Stimulated activated naive CD8-positive, alpha-beta T cell treated with anti-CD3 and anti-CD28 coated beads, Interleukin-15, amount 100 ng/mL, for 72 hours (primary cell): ENCODE data around the gene PBX3.
A peak's percentile ranks its signal among the peaks of the same experiment; 100 is the strongest.
"Not testable (repeated sequence)": the region's sequence is repeated elsewhere in the genome, so short reads cannot be mapped to it uniquely, and the experiment has no call there.

Source experiments
- ATAC-seq: fragments of 150-1000 bp; cut with Tn5 transposase; 2 replicates; pipeline ENCODE4 v1.10.0; 2021; ENCODE audit warnings: mild to moderate bottlenecking, moderate library complexity
- DNase-seq, 2 donors: peaks; one replicate each; pipeline ENCODE4 v3.0.0; 2021 to 2022
- H3K27ac Mint-ChIP-seq, 2 donors: one replicate each; pipeline ENCODE4 v1.8.0; 2022; ENCODE audit warnings: mild to moderate bottlenecking in 2 of 2, mixed read lengths in 2 of 2, moderate library complexity in 2 of 2
- H3K27me3 Mint-ChIP-seq: one replicate; pipeline ENCODE4 v1.8.0; 2022; ENCODE audit warnings: mixed read lengths
- H3K4me1 Mint-ChIP-seq: one replicate; pipeline ENCODE4 v1.8.0; 2022; ENCODE audit warnings: mild to moderate bottlenecking, mixed read lengths
- H3K4me3 Mint-ChIP-seq, 2 donors: one replicate each; pipeline ENCODE4 v1.8.0; 2022; ENCODE audit warnings: mild to moderate bottlenecking in 2 of 2, mixed read lengths in 2 of 2, moderate library complexity in 1 of 2
- H3K9me3 Mint-ChIP-seq, 2 donors: one replicate each; pipeline ENCODE4 v1.8.0; 2022; ENCODE audit warnings: mixed read lengths in 2 of 2

Gene PBX3

DNA sequence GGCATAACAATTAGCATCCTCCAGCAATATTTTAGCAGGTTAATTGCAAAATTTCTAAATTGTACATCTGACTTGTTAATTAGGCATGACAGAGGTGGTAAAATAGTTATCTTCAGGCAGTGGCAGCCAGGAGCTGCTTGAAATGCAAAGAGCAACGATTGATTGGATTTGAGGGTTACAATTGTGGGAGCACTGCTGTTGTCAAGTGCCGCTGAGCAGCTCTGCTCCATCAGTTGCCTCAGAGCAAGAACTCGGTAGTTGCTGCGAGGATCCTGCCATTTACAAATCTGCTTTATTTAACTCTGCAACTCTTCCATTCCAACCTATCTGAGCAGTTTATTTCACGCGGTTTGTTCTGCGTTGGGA lies 12.6 kb downstream of the PBX3 start:
- Mint-ChIP-seq H3K4me3 (peak overlapping the region; percentile 22 to 56), H3K27ac (no peak overlapping the region), H3K9me3 (no peaks in the 10 kb centered on the region), H3K27me3 (no peaks in the 10 kb centered on the region), H3K4me1 (peaks cover 12% of the 10 kb centered on the region)
- no peak for ATAC-seq
- no peak for DNase-seq

DNA sequence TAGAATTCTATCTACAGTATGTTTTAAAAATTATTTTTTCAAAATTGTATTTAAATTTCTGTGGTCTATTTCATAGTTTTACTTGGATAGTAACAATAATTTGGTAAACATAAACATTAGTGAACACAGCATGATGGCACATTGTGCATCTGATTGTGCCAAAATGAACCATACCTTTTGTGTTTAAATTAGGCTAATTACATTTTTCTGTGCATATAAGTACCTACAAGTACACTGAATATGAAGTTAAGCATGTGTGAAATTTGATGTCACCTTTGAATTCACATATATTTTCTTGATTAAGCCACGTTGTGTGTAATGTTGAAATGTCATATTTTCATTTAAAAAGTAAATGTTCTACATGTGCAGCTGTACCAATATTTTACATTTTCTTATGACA lies 13.4 kb downstream of the PBX3 start:
- DNase-seq (no peak), ATAC-seq (no peak)
- H3K4me3 Mint-ChIP-seq = no peak overlapping the region
- H3K9me3 Mint-ChIP-seq = no peaks in the 10 kb centered on the region
- peaks cover 12% of the 10 kb centered on the region for H3K4me1 Mint-ChIP-seq
- H3K27me3 Mint-ChIP-seq = no peaks in the 10 kb centered on the region
- no peak overlapping the region for H3K27ac Mint-ChIP-seq

DNA sequence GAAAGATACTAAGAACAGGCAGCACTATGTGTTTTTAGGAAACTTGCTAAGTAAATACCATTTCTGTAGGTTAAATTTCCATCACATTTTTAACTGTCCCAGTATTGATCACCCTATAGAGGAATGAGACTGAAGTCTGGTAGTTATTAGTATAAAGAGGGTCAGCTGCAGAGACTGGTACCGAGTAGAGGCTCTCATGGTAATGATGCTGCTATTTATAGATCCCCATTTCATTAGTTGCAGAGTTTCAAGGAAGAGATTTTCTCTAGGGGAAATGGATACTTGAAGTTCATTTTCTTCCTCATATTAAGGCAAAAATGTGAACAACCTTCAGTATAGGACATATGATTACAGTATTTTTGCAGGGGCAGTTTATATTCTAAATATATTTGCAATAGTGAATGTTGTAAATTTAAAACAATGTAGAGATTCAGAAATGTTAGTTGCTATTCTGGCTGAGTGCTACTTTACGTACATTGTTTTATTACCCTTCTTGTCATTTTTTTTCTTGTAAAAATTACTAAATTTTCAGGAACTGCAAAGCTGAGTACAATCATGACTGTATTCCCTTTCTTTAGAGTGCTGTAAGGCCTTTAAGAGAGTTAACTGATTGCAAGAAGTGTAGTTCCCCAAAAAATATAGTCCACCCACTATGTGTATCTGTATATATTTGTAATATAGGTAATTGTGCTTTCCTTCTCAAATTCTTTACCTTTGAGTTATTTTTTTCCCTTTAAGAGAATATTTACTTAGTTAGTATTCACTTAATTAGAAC lies 14.7 kb downstream of the PBX3 start:
- no peaks in the 10 kb centered on the region for H3K27me3 Mint-ChIP-seq
- peaks cover 12% of the 10 kb centered on the region for H3K4me1 Mint-ChIP-seq
- DNase-seq = no peak
- H3K27ac Mint-ChIP-seq = no peak overlapping the region
- H3K4me3 Mint-ChIP-seq = no peak overlapping the region
- no peaks in the 10 kb centered on the region for H3K9me3 Mint-ChIP-seq
- ATAC-seq = no peak

DNA sequence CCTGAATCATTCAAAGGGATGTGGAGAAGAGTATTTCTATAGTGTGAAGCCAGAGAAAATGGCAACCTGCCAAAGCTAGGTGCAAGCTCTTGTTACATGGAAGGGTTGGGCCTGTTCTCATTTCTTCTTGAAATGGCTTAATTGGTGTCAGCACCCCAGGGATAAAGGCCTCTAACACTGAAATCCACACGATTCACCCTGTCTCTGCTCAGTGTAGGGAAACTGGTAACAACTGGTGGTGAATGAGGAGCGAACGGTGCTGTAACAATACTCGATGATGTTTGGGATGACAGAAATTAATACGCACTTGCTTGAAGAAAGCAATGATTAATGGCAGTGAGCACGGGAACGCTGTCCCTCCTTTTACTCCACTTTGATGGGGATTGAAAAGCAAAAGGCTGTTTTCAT lies 16.2 kb downstream of the PBX3 start:
- no peak overlapping the region for H3K4me3 Mint-ChIP-seq

DNA sequence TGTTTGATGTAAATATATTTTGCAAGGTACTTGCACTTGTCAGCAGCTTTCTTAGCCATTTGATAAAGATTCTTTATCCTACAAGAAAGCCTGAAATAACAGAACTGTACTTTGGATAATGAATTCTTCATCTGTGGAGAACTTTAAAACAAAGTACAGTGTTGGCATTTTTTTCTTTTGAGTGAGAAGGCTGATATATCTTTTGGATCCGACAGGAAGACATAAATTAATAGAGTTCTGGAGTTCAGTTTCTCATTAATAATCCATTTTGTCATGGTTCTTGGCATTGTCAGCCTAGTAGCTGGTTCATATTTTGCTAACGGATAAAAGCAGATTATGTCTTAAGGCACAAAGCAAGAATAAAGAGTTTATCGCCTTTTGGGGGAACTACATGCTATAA lies 17.0 kb downstream of the PBX3 start:
- H3K27ac Mint-ChIP-seq = no peak overlapping the region

More for the DNA sequence above, 16.2 kb downstream of the PBX3 start:
- Mint-ChIP-seq H3K9me3 (no peaks in the 10 kb centered on the region), H3K4me1 (peaks cover 20% of the 10 kb centered on the region), H3K27ac (no peak overlapping the region), H3K27me3 (no peaks in the 10 kb centered on the region)
- ATAC-seq (no peak), DNase-seq (no peak)

DNA sequence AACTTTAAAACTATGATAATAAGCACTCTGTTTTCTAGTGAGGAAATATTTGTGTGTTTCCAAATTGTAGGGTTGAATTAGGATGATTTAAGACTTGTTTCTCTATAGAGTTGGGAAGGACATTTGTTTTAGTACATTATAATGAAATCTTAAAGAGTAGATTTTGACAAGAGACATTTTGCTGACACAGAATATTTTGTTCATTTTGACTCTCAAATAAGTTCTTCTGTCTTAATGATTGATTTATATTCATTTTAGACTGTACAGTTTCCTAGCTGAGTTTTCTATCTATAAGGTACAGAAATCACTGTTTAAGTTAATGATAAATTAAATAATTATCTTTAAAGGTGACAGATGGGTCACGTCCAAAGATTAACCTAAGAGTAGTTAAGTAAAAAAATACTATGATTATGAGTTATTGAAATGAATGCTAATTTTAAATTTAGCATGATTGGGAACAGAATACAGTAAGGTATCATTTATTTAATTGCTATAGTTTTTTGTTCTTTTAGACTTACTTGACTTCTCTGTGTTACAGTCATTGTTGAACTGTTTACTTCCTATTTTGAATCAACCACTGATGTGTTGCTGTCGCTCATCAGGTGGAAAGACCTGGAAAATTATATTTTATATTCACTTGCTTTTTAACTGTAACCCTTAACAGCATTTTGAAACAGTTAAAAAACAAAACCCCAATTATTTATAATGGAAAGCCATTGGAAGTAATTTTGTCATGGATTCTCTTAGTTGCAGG lies 19.5 kb downstream of the PBX3 start:
- DNase-seq (no peak), ATAC-seq (no peak)
- no peaks in the 10 kb centered on the region for H3K9me3 Mint-ChIP-seq
- peaks cover 12% of the 10 kb centered on the region for H3K4me1 Mint-ChIP-seq
- H3K27ac Mint-ChIP-seq = no peak overlapping the region
- no peaks in the 10 kb centered on the region for H3K27me3 Mint-ChIP-seq
- H3K4me3 Mint-ChIP-seq = no peak overlapping the region

More for the DNA sequence above, 17.0 kb downstream of the PBX3 start:
- no peaks in the 10 kb centered on the region for H3K9me3 Mint-ChIP-seq
- DNase-seq = no peak
- no peak overlapping the region for H3K4me3 Mint-ChIP-seq
- no peaks in the 10 kb centered on the region for H3K27me3 Mint-ChIP-seq
- ATAC-seq = no peak
- peaks cover 18% of the 10 kb centered on the region for H3K4me1 Mint-ChIP-seq

DNA sequence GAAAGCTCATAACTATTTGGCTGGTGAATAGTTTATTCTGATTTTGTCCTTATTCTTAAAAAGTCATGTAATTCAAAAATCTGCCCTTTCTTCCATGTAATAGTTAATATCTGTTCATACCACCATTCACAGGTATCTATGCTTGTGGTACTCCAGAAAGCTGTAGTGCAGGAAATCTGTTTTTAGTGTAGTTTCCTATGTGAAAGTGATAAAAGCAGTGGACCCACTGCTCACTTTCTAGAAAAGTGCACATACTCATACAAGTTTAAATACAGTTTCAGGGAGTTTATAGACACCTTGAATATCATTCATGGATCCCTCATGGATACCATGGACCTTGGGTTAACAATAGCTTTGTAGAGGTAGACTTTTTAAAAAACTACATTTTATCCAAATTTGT lies 20.2 kb downstream of the PBX3 start:
- Mint-ChIP-seq H3K9me3 (no peaks in the 10 kb centered on the region), H3K4me3 (no peak overlapping the region)
- no peak for ATAC-seq

DNA sequence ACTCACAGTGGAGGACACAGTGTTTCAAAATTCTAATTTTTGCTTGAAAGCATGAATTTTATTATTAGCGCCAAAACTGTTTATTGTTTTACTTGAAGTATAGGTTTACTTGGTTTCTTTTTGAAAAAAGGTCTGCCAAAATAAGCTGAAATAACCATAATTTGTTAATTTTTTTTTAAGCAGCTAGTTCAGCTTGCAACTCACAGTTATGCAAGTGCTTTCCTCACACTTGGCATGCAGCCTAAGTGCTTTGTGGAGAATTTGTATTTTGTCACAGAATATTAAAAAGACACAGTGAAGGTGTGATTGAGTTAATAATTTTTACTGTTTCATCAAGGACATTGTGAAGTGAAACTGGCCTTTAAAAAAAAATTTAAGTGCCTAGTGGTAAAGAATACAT lies 21.6 kb downstream of the PBX3 start:
- DNase-seq (no peak), ATAC-seq (no peak)
- Mint-ChIP-seq H3K27ac (no peak overlapping the region), H3K9me3 (no peaks in the 10 kb centered on the region), H3K4me1 (peaks cover 8% of the 10 kb centered on the region), H3K4me3 (no peak overlapping the region), H3K27me3 (no peaks in the 10 kb centered on the region)

More for the DNA sequence above, 20.2 kb downstream of the PBX3 start:
- no peak for DNase-seq
- H3K4me1 Mint-ChIP-seq = peaks cover 12% of the 10 kb centered on the region
- no peaks in the 10 kb centered on the region for H3K27me3 Mint-ChIP-seq
- no peak overlapping the region for H3K27ac Mint-ChIP-seq

DNA sequence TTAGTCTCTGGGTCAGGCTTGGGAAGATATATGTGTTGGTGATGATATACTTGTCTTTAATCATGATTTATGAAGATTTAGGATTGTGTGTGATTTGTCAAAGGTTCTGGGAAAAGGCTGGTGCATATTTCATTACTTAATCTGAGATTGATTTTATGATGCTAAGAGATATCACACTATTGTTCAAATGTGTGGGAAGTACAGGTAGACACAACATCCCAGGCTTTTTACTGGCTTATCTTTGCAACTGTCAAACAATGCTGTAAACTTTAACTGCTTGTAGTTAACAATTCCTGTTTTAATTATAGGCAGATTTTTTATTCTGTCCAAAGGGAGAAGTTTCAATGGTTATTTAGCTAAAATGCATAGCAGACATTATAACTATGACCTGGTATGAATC lies 23.9 kb downstream of the PBX3 start:
- ATAC-seq (no peak), DNase-seq (no peak)
- Mint-ChIP-seq H3K4me1 (peaks cover 8% of the 10 kb centered on the region), H3K4me3 (no peak overlapping the region), H3K27me3 (no peaks in the 10 kb centered on the region), H3K9me3 (no peaks in the 10 kb centered on the region), H3K27ac (no peak overlapping the region)

DNA sequence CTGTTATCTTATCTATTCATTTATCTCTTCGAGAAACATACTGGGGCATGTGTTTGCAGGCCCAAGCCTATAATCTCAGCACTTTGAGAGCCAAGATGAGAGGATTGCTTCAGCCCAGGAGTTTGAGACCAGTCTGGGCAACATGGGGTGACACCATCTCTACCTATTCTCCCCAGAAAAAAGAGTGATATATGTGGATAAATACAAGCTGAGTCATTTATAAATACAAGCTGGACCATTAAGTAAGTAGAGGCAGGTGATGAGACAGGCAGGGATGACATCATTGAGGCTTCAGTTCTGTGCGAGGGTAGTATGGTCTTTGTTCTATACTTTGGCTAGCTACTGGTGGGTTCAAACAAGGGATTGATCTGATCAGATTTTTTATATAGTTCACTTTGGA lies 25.6 kb downstream of the PBX3 start:
- Mint-ChIP-seq H3K4me1 (no peaks in the 10 kb centered on the region), H3K4me3 (no peak overlapping the region), H3K9me3 (no peaks in the 10 kb centered on the region), H3K27ac (no peak overlapping the region), H3K27me3 (no peaks in the 10 kb centered on the region)
- no peak for ATAC-seq
- DNase-seq = no peak

DNA sequence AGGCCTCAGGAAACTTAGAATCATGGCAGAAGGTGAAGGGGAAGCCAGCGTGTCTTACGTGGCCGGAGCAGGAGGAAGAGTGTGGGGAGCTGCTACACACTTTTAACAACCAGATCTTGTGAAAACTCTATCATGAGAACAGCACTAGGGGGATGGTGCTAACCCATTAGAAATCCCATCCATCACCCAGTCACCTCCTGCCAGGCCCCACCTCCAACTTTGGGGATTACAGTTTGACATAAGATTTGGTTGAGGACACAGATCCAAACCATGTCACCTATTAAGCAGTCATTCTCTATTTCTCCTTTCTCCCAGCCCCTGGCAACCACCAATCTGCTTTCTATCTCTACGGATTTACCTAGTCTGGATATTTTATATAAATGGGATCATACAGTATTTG lies 26.9 kb downstream of the PBX3 start:
- Mint-ChIP-seq H3K4me3 (no peak overlapping the region), H3K4me1 (no peaks in the 10 kb centered on the region), H3K27ac (no peak overlapping the region), H3K9me3 (no peaks in the 10 kb centered on the region), H3K27me3 (no peaks in the 10 kb centered on the region)
- no peak for ATAC-seq
- no peak for DNase-seq

DNA sequence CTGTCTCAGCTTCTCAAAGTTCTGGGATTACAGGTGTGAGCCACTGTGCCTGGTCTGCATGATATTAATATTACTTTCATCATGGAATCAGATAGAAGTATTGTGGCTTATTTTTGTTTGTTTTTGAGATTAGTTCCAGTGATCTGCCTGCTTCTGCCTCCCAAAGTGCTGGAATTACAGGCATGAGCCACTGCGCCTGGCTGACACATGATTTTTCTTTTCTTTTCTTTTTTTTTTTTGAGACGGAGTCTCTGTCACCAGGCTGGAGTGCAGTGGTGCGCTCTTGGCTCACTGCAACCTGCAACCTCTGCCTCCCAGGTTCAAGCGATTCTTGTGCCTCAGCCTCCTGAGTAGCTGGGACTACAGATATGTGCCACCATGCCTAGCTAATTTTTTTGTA lies 29.6 kb downstream of the PBX3 start:
- not testable (repeated sequence) for H3K27me3 Mint-ChIP-seq, H3K4me1 Mint-ChIP-seq, H3K27ac Mint-ChIP-seq, DNase-seq, H3K9me3 Mint-ChIP-seq, ATAC-seq, H3K4me3 Mint-ChIP-seq

DNA sequence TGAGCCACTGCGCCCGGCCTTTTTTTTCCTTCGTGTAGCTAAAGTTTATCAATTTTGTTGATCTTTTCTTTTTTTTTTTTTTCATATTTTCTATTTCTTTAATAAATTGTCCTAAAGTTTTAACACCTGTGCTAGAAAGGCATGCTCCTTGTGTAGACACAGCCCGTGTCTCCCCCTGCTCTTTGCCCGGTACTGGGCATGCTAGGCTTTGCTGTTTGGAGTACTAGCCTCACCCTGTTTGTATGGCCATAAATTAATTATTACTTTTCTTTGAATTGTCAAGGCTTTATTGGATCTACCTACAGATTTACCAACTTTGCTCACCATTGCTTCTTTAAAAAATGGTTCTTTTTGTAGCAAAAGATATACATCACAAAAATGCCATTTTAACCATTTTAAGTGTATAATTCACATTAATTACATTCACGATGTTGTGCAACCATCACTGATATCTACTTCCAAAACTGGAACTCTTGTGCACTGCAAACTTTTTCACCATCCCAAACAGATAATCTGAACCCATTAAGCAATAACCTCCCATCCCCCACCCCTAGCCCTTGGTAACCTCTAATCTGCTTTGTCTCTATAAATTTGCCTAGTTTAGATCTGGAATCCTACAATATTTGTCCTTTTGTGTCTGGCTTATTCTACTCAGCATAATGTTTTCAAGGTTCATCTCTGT lies 31.5 kb downstream of the PBX3 start:
- not testable (repeated sequence) for H3K9me3 Mint-ChIP-seq, ATAC-seq, H3K4me3 Mint-ChIP-seq, H3K27me3 Mint-ChIP-seq, H3K4me1 Mint-ChIP-seq, H3K27ac Mint-ChIP-seq, DNase-seq

DNA sequence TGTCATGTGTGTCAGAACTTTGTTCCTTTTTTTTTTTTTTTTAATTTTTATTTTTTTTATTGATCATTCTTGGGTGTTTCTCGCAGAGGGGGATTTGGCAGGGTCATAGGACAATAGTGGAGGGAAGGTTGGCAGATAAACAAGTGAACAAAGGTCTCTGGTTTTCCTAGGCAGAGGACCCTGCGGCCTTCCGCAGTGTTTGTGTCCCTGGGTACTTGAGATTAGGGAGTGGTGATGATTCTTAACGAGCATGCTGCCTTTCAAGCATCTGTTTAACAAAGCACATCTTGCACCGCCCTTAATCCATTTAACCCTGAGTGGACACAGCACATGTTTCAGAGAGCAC lies 32.0 kb downstream of the PBX3 start:
- not testable (repeated sequence) for H3K4me3 Mint-ChIP-seq, H3K9me3 Mint-ChIP-seq, H3K4me1 Mint-ChIP-seq

DNA sequence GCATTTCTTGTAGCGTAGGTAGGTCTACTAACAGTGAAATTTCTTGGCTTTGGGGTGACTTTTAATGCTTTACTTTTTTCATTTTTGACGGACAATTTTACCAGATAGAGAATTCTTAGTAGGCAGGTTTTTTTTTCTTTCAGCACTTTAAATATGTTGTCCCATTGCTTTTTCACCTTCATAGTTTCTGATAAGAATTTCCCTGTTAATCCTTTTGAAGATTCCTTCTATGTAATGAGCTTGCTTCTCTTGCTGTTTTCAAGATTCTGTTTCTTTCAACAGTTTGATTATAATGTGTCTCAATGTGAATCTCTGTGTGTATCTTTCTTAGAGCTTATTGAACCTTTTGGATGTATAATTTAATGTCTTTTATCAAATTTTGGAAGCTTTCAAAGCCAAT lies 35.5 kb downstream of the PBX3 start:
- no peaks in the 10 kb centered on the region for H3K27me3 Mint-ChIP-seq
- H3K27ac Mint-ChIP-seq = no peak overlapping the region
- H3K4me1 Mint-ChIP-seq = peaks cover 32% of the 10 kb centered on the region
- no peaks in the 10 kb centered on the region for H3K9me3 Mint-ChIP-seq
- ATAC-seq = no peak
- no peak overlapping the region for H3K4me3 Mint-ChIP-seq
- no peak for DNase-seq

More for the DNA sequence above, 32.0 kb downstream of the PBX3 start:
- not testable (repeated sequence) for H3K27me3 Mint-ChIP-seq, H3K27ac Mint-ChIP-seq, DNase-seq, ATAC-seq
